GM12891 (cell line): ENCODE results near the gene FLNC.

ENCODE experiments used
- POLR2AphosphoS5 ChIP-seq: IDR thresholded peaks from 2 replicates; pipeline ENCODE4 v1.6.1; 2011; ENCODE audit warnings: low read depth, low read length, control low read depth
- TAF1 ChIP-seq: IDR thresholded peaks from 2 replicates; pipeline ENCODE4 v1.6.1; 2011; ENCODE audit warnings: low read depth, low read length, control low read depth

- TF ChIP-seq TAF1 (no peak), POLR2AphosphoS5 (no peak)
These were observed 29.6 kb upstream of the FLNC start for GRCh38 chr7:128800567-128800966.
